ENCODE measurements around the gene WFDC6. TPM values are rescaled to one million over a fixed set of nuclear protein-coding genes. Genes with fewer than 3 reads are reported as not detected.

WFDC6 gene
- total RNA-seq, 4 donors from 2014 or later = not detected

GRCh38 chr20:45552456-45552855, 13.2 kb upstream of the WFDC6 start:
- no peaks in the 10 kb centered on the region for H3K4me1 ChIP-seq
- H3K27ac ChIP-seq = no peak overlapping the region
- H3K9me3 ChIP-seq = no peaks in the 10 kb centered on the region
- no peak overlapping the region for H3K4me3 ChIP-seq
- no peak for DNase-seq
- H3K36me3 ChIP-seq = no peaks in the 10 kb centered on the region
- TF ChIP-seq CTCF (IDR thresholded peaks at IDR 0.05) (no peak), POLR2A (IDR thresholded peaks at IDR 0.05) (no peak)
- H3K27me3 ChIP-seq = no peaks in the 10 kb centered on the region

- DNase-seq = no peak
- Histone ChIP-seq H3K27ac (no peak overlapping the region), H3K4me3 (no peak overlapping the region), H3K9me3 (no peaks in the 10 kb centered on the region), H3K36me3 (no peaks in the 10 kb centered on the region), H3K27me3 (no peaks in the 10 kb centered on the region), H3K4me1 (no peaks in the 10 kb centered on the region)
- TF ChIP-seq CTCF (IDR thresholded peaks at IDR 0.05) = no peak
- TF ChIP-seq POLR2A (IDR thresholded peaks at IDR 0.05) = no peak
Observed at GRCh38 chr20:45550765-45551164, 11.5 kb upstream of the WFDC6 start.

GRCh38 chr20:45548410-45548809, 9.1 kb upstream of the WFDC6 start:
- TF ChIP-seq CTCF (IDR thresholded peaks at IDR 0.05) = no peak
- TF ChIP-seq POLR2A (IDR thresholded peaks at IDR 0.05) = no peak
- DNase-seq = no peak
- Histone ChIP-seq H3K4me1 (no peaks in the 10 kb centered on the region), H3K4me3 (no peak overlapping the region), H3K27me3 (no peaks in the 10 kb centered on the region), H3K9me3 (no peaks in the 10 kb centered on the region), H3K27ac (no peak overlapping the region), H3K36me3 (no peaks in the 10 kb centered on the region)

- Histone ChIP-seq H3K4me1 (no peaks in the 10 kb centered on the region), H3K27ac (no peak within 1 kb of the TSS), H3K27me3 (no peaks in the 10 kb centered on the region), H3K36me3 (no peaks in the 10 kb centered on the region), H3K9me3 (no peaks in the 10 kb centered on the region), H3K4me3 (no peak within 1 kb of the TSS)
- TF ChIP-seq POLR2A (IDR thresholded peaks at IDR 0.05) (no peak), CTCF (IDR thresholded peaks at IDR 0.05) (no peak)
- DNase-seq = no peak
Observed at GRCh38 chr20:45547206-45547770, 8.0 kb upstream of the WFDC6 start, which contains the start of gene EPPIN. Gene EPPIN (minus strand): TSS chr20:45547401. CDS start chr20:45547357, 44 bp downstream.

- TF ChIP-seq CTCF (IDR thresholded peaks at IDR 0.05) = peak in 3 of 6 experiments; percentile 44 to 49 (median 46)
- TF ChIP-seq POLR2A (IDR thresholded peaks at IDR 0.05) = no peak
- no peaks in the 10 kb centered on the region for H3K27me3 ChIP-seq
- H3K9me3 ChIP-seq = no peaks in the 10 kb centered on the region
- H3K4me3 ChIP-seq = no peak overlapping the region
- no peak overlapping the region for H3K27ac ChIP-seq
- DNase-seq = no peak
- H3K36me3 ChIP-seq = no peaks in the 10 kb centered on the region
- H3K4me1 ChIP-seq = no peaks in the 10 kb centered on the region
Observed at GRCh38 chr20:45545754-45546453, 6.6 kb upstream of the WFDC6 start.
